Testis (tissue), 3 donors: Measurements from ENCODE around the gene MIER2. TPM values are rescaled to one million over a fixed set of nuclear protein-coding genes. Genes with fewer than 3 reads are reported as not detected.

Experiments
- DNase-seq: peaks from one replicate; pipeline ENCODE4 v3.0.0-alpha.2; 2019
- H3K27ac ChIP-seq, 2 donors: fragments of 200-600 bp; sonication (generic); one replicate each; pipeline ENCODE4 v1.5.1; 2019
- H3K27me3 ChIP-seq: fragments of 200-600 bp; sonication (generic); one replicate; pipeline ENCODE4 v1.5.1; 2019
- H3K36me3 ChIP-seq: fragments of 200-600 bp; sonication (generic); one replicate; pipeline ENCODE4 v1.5.1; 2017; ENCODE audit warnings: low read depth; ENCODE audit errors: missing control alignments
- H3K4me1 ChIP-seq: fragments of 200-600 bp; sonication (generic); one replicate; pipeline ENCODE4 v1.5.1; 2019
- H3K4me3 ChIP-seq, 2 donors: fragments of 200-600 bp; sonication (generic); one replicate each; pipeline ENCODE4 v1.5.1; 2017 to 2019
- H3K9me3 ChIP-seq: fragments of 200-600 bp; sonication (generic); one replicate; pipeline ENCODE4 v1.5.1; 2017
- CTCF ChIP-seq, 3 experiments: fragments of 450-650 bp in 2 of 3; fragments of 200-600 bp in 1 of 3; sonication (generic) in 1 of 3; IDR thresholded peaks; one replicate each; pipeline ENCODE4 v1.5.1; 2016 to 2019; ENCODE audit warnings: antibody characterized with exemption in 3 of 3, mild to moderate bottlenecking in 2 of 3, moderate library complexity in 1 of 3
- POLR2A ChIP-seq: fragments of 450-650 bp; IDR thresholded peaks from one replicate; pipeline ENCODE4 v1.6.1; 2017; ENCODE audit warnings: antibody characterized with exemption, mild to moderate bottlenecking, moderate library complexity
- WGBS, 2 donors: methylation state at CpG; one replicate each; pipeline ENCODE4 v1.1.5; 2018; 5-methylcytosine and 5-hydroxymethylcytosine counted together
- intact Hi-C: fragments of 100-400 bp; cut with DNase I; formaldehyde crosslinking; loops from one replicate; pipeline ENCODE4 v1.15.1; 2023; ENCODE audit warnings: low total_unique reads
- polyA plus RNA-seq: library from polyadenylated mRNA; stranded (reverse); fragments of 350-450 nt; fragmentation: Illumina TruSeq; extraction: RNeasy Lipid Tissue Mini Kit (QIAGEN cat#74804); gene quantifications from one replicate; pipeline ENCODE4 v1.2.3, GENCODE V29; 2014; ENCODE audit warnings: low read depth, low replicate concordance; ENCODE audit not compliant: insufficient read depth
- total RNA-seq, 2 donors: library from RNA; depleted of rRNA; stranded (reverse); fragments of >200 nt; gene quantifications; one replicate each; pipeline ENCODE4 v1.2.3, GENCODE V29; 2016

MIER2 gene
- total and polyA plus RNA-seq, 3 donors from 2014 or later: 47.6 to 64.0 (median 54.6) TPM

- no peak for DNase-seq
- H3K27me3 ChIP-seq: no peaks in the 10 kb centered on the region
- 78 to 87% methylated on average over 8 to 23 of the region's 23 CpGs for WGBS, 2 donors
- no peaks in the 10 kb centered on the region for H3K36me3 ChIP-seq
- intact Hi-C loops: no loop called here
- H3K27ac ChIP-seq: no peak overlapping the region
- peaks cover 2% of the 10 kb centered on the region for H3K4me1 ChIP-seq
- no peaks in the 10 kb centered on the region for H3K9me3 ChIP-seq
- no peak for TF ChIP-seq CTCF (IDR thresholded peaks at IDR 0.05)
- TF ChIP-seq POLR2A: no peak
- H3K4me3 ChIP-seq: no peak overlapping the region
These were observed 29.7 kb upstream of the MIER2 start for GRCh38 chr19:374183-374885.

- whole genome bisulfite sequencing, 2 donors: 83 to 86% methylated on average over 24 of the region's 24 CpGs
- TF ChIP-seq CTCF (IDR thresholded peaks at IDR 0.05): no peak
- no peak for TF ChIP-seq POLR2A
- Histone ChIP-seq H3K9me3 (no peaks in the 10 kb centered on the region), H3K27me3 (no peaks in the 10 kb centered on the region), H3K4me3 (no peak overlapping the region), H3K4me1 (peaks cover 2% of the 10 kb centered on the region), H3K36me3 (no peaks in the 10 kb centered on the region), H3K27ac (no peak overlapping the region)
- intact Hi-C loops: no loop called here
- no peak for DNase-seq
These were observed 29.0 kb upstream of the MIER2 start for GRCh38 chr19:373391-374182.

DNA sequence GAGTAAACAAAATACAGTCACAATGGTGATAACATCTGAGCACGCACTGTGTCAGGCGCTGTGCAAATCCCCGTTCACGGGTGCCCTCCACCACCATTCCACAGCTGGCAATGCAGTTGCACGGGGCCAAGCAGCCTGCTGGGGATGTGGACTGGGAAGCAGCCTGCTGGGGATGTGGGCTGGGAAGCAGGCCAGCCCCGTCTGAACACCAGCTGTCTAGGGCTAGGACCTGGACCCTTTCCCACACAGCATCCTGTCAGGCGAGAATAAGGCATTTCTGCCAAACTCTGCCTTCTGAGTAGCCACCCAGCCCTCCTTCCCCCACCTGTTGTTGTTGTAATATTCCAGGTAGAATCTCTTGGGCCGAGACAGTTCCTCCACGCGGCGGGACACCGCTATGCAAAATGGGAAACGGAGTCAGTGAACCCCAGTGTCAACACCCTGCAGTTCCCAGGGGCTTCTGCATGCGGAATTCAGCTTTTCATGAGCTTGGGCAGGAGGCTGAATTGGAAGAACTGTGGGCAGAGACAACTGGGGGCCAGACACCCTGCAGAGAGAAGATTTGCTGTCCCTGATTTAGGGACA, 27.8 kb upstream of the MIER2 start:
- H3K27me3 ChIP-seq: no peaks in the 10 kb centered on the region

GRCh38 chr19:371501-372168, 27.0 kb upstream of the MIER2 start:
- intact Hi-C loops: no loop called here
- Histone ChIP-seq H3K36me3 (no peaks in the 10 kb centered on the region), H3K27ac (no peak overlapping the region), H3K27me3 (no peaks in the 10 kb centered on the region), H3K9me3 (no peaks in the 10 kb centered on the region), H3K4me3 (no peak overlapping the region), H3K4me1 (peaks cover 2% of the 10 kb centered on the region)
- 57 to 61% methylated on average over 15 to 17 of the region's 17 CpGs for WGBS, 2 donors
- TF ChIP-seq CTCF (IDR thresholded peaks at IDR 0.05) (no peak), POLR2A (no peak)
- DNase-seq: no peak

More for the DNA sequence above, 27.8 kb upstream of the MIER2 start:
- intact Hi-C loops: no loop called here
- TF ChIP-seq CTCF (IDR thresholded peaks at IDR 0.05): no peak
- TF ChIP-seq POLR2A: no peak
- H3K9me3 ChIP-seq: no peaks in the 10 kb centered on the region
- H3K36me3 ChIP-seq: no peaks in the 10 kb centered on the region
- no peak overlapping the region for H3K27ac ChIP-seq
- H3K4me3 ChIP-seq: no peak overlapping the region
- H3K4me1 ChIP-seq: peaks cover 2% of the 10 kb centered on the region
- peak; percentile 60 for DNase-seq
- WGBS, 2 donors: 47 to 53% methylated on average over 13 to 14 of the region's 14 CpGs
